Measurements from ENCODE around the gene STX17. TPM values are rescaled to one million over a fixed set of nuclear protein-coding genes. Genes with fewer than 3 reads are reported as not detected.

The STX17 gene
- total and polyA plus RNA-seq, 10 of the 15 experiments (the other 5 are each of a cell fraction or from before 2014, with no cell fraction given): 11.5 to 29.3 (median 20.0) TPM

DNA sequence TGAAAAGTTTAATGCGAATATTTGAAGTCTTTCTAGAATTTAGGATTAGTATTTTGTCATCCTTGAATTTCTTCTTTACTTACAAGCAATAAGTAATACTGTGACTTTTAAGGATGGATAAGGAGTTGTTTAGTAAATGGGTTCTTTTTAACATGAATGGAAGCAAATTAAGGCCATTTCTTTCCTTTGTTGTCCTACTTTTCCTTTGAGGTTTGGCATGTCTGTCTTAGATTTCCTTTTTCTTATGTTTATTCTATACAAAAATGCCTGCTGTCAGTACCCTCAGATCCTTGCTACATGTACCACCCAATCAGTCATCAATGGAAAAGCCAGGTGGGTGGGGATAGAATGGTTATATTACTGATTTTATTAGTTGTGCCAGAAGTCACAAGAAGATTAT, 10.2 kb downstream of the STX17 start (continued):
- no peak for TF ChIP-seq SREBF1 (IDR thresholded peaks at IDR 0.05; ENCODE audit: low read length)
- TF ChIP-seq SMARCA5 (IDR thresholded peaks at IDR 0.05): no peak
- TF ChIP-seq RAD51 (IDR thresholded peaks at IDR 0.05): no peak
- no peak for TF ChIP-seq ZNF274 (IDR thresholded peaks at IDR 0.05; ENCODE audit: insufficient read depth, insufficient read length)

DNA sequence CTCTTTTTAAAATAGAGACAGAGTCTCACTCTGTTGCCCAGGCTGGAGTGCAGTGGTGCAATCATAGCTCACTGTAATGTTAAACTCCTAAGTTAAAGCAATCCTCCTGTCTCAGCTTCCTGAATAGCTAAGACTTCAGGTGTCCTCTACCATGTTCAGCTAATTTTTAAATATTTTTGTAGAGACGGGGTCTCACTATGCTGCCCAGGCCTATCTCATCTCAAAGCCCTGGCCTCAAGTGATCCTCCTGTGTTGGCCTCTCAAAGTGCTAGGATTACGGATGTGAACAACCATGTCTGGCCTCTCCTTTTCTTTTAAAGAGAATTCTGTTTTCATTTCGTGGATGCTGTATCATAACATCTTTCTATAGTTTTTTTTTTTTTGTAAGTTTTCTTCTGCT, 11.7 kb downstream of the STX17 start:
- H3K9ac ChIP-seq (ENCODE audit: control insufficient read depth, insufficient read depth, low read length): no peak overlapping the region
- ChIA-PET CTCF (interaction anchor here (0.7 to 2.2 kb wide), 8 partner anchors 11 to 302 kb away, joined by 3 to 8 read pairs (median 3); partner anchors contain the start of gene STX17), RAD21 (ENCODE audit: unreplicated experiment) (no interaction called here), POLR2A (interaction anchor here (0.5 kb wide), 1 partner anchor 1817 kb away, joined by 6 read pairs; no protein-coding TSS in a partner anchor), SMC1A (ENCODE audit: uncharacterized antibody, unreplicated experiment) (interaction anchor here (0.9 to 2.1 kb wide), 5 partner anchors 9 to 67 kb away, joined by 3 to 9 read pairs (median 4); partner anchors contain the start of gene STX17)
- H2AFZ ChIP-seq (ENCODE audit: control insufficient read depth, low read depth, low read length): no peak overlapping the region
- no peaks in the 10 kb centered on the region; the same call in 1 of the 2 replicates for H3K79me2 ChIP-seq (ENCODE audit: control insufficient read depth, insufficient read depth, low read length)
- H4K20me1 ChIP-seq (ENCODE audit: control insufficient read depth, insufficient read depth): no peaks in the 10 kb centered on the region; the same call in 1 of the 2 replicates
- intact Hi-C loops (cut with micrococcal nuclease; ENCODE audit: unreplicated experiment) (no loop called here), in situ Hi-C loops (cut with MboI) (no loop called here)
- no TSS peak for BruUV-seq (replicated peaks)
- ATAC-seq: no peak
- no peaks in the 10 kb centered on the region; the same call in 2 of the 3 replicates for H3K9me3 ChIP-seq (replicated peaks; ENCODE audit: control insufficient read depth, insufficient read depth, low read length)
- no peak overlapping the region for H3K4me2 ChIP-seq (ENCODE audit: control insufficient read depth, insufficient read depth)
- no peak overlapping the region for H3K4me3 ChIP-seq
- H3K27me3 ChIP-seq (replicated peaks in 1 of 2; ENCODE audit: control insufficient read depth in 2 of 2, insufficient read depth in 2 of 2, low read length in 1 of 2): no peaks in the 10 kb centered on the region
- DNase-seq (ENCODE audit: low read depth, low spot score): no peak
- no peaks in the 10 kb centered on the region for H3K4me1 ChIP-seq (ENCODE audit: control insufficient read depth, insufficient read depth, low read length)
- FAIRE-seq: no peak
- 72% methylated on average over 3 of the region's 3 CpGs for WGBS (ENCODE audit: insufficient coverage, insufficient replicate concordance, low lambda C conversion rate, missing lambda C conversion rate)
- TF ChIP-seq EP300 (IDR thresholded peaks at IDR 0.05; ENCODE audit: borderline replicate concordance in 1 of 2, control insufficient read depth in 1 of 2, low read depth in 2 of 2, low read length in 2 of 2): no peak
- TF ChIP-seq CBX5 (IDR thresholded peaks at IDR 0.05; ENCODE audit: low read depth): no peak
- TF ChIP-seq NFIC (IDR thresholded peaks at IDR 0.05; ENCODE audit: low read depth, low read length): no peak
- TF ChIP-seq POLR2A (IDR thresholded peaks at IDR 0.05; ENCODE audit: low read depth, low read length): no peak
- no peak for TF ChIP-seq IKZF1 (conservative IDR thresholded peaks at IDR 0.05)
- TF ChIP-seq, protein P1, sequence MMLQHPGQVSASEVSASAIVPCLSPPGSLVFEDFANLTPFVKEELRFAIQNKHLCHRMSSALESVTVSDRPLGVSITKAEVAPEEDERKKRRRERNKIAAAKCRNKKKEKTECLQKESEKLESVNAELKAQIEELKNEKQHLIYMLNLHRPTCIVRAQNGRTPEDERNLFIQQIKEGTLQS (IDR thresholded peaks at IDR 0.05; ENCODE audit: borderline replicate concordance, extremely low read depth, low read depth, low read length): no peak
- no peak for TF ChIP-seq SUZ12 (IDR thresholded peaks at IDR 0.05; ENCODE audit: unreplicated experiment)
- TF ChIP-seq NR2F1 (conservative IDR thresholded peaks at IDR 0.05): no peak
- no peak overlapping the region for H3K27ac ChIP-seq (ENCODE audit: control insufficient read depth, insufficient read depth)
- peaks cover 3 to 27% of the 10 kb centered on the region in 2 experiments for H3K36me3 ChIP-seq (ENCODE audit: control insufficient read depth in 2 of 2, insufficient read depth in 2 of 2, low read length in 1 of 2)
